OCI-LY7 (cell line): ENCODE data around the gene CREB5. TPM values are rescaled to one million over a fixed set of nuclear protein-coding genes. Genes with fewer than 3 reads are reported as not detected.

Experiments
- BruUV-seq: library from RNA; stranded (reverse); fragments of 400-500 nt; replicated peaks from 2 replicates; lab custom pipeline; 2021; lab: Mats Ljungman, UMichigan
- CTCF ChIA-PET: fragments of 300-600 bp; sonication (Branson Sonifier 250); formaldehyde crosslinking; loops from one replicate; lab custom pipeline; 2022; ENCODE audit warnings: antibody characterized with exemption; ENCODE audit not compliant: unreplicated experiment; lab: Charles Lee
- POLR2A ChIA-PET: fragments of 300-600 bp; sonication (Branson Sonifier 250); formaldehyde crosslinking; loops from one replicate; lab custom pipeline; 2022; ENCODE audit warnings: antibody characterized with exemption; lab: Charles Lee
- DNase-seq: peaks from one replicate; pipeline ENCODE4 v3.0.0-alpha.2; 2015; ENCODE audit warnings: low spot score
- H2AFZ ChIP-seq: fragments of 200-600 bp; sonication (generic), shearing (Covaris generic); 2 replicates; pipeline ENCODE4 v1.6.1; 2014; ENCODE audit warnings: mild to moderate bottlenecking, antibody characterized with exemption, low read length, moderate library complexity
- H3K27ac ChIP-seq: fragments of 200-600 bp; sonication (generic); 2 replicates; pipeline ENCODE4 v1.5.1; 2014; ENCODE audit warnings: mixed run types, low read depth, mild to moderate bottlenecking, moderate library complexity, low read length, inconsistent platforms; ENCODE audit not compliant: poor library complexity, severe bottlenecking
- H3K36me3 ChIP-seq: fragments of 200-600 bp; sonication (generic); 2 replicates; pipeline ENCODE4 v1.6.1; 2014; ENCODE audit warnings: mild to moderate bottlenecking, antibody characterized with exemption, low read length, moderate library complexity, mixed read lengths; ENCODE audit not compliant: insufficient read depth
- H3K4me1 ChIP-seq: fragments of 200-600 bp; sonication (generic); 2 replicates; pipeline ENCODE4 v1.5.1; 2014; ENCODE audit warnings: mild to moderate bottlenecking, low read length; ENCODE audit not compliant: insufficient read depth, poor library complexity, severe bottlenecking
- H3K4me2 ChIP-seq: fragments of 200-600 bp; sonication (generic); 2 replicates; pipeline ENCODE4 v1.6.1; 2014; ENCODE audit warnings: mild to moderate bottlenecking, low read length
- H3K4me3 ChIP-seq: fragments of 200-600 bp; sonication (generic); 2 replicates; pipeline ENCODE4 v1.5.1; 2014; ENCODE audit warnings: mild to moderate bottlenecking, low read depth, low read length; ENCODE audit not compliant: poor library complexity, severe bottlenecking
- H3K79me2 ChIP-seq: fragments of 200-600 bp; sonication (generic); 2 replicates; pipeline ENCODE4 v1.6.1; 2016; ENCODE audit warnings: low read depth, mild to moderate bottlenecking, low read length, moderate library complexity, mixed read lengths; ENCODE audit not compliant: insufficient read depth
- H3K9me2 ChIP-seq: fragments of 200-600 bp; sonication (generic); 2 replicates; pipeline ENCODE4 v1.6.1; 2016; ENCODE audit warnings: mild to moderate bottlenecking, low read length, mixed read lengths; ENCODE audit not compliant: insufficient read depth
- H3K9me3 ChIP-seq: fragments of 200-600 bp; sonication (generic); 2 replicates; pipeline ENCODE4 v1.6.1; 2014; ENCODE audit warnings: mild to moderate bottlenecking, mixed run types, low read length, mixed read lengths
- H4K20me1 ChIP-seq: fragments of 200-600 bp; sonication (generic); 2 replicates; pipeline ENCODE4 v1.6.1; 2014; ENCODE audit warnings: mild to moderate bottlenecking, antibody characterized with exemption, low read length, moderate library complexity, mixed read lengths; ENCODE audit not compliant: insufficient read depth
- CTCF ChIP-seq: fragments of 200-600 bp; sonication (generic); conservative IDR thresholded peaks from 2 replicates; pipeline ENCODE4 v1.5.1; 2014; ENCODE audit warnings: mild to moderate bottlenecking, antibody characterized with exemption, low read length, moderate library complexity, mixed read lengths
- EZH2phosphoT487 ChIP-seq: fragments of 200-600 bp; sonication (generic); IDR thresholded peaks from 2 replicates; pipeline ENCODE4 v1.6.1; 2018; ENCODE audit warnings: low read depth, borderline replicate concordance, mild to moderate bottlenecking, mixed run types, antibody characterized with exemption, low read length, moderate library complexity, mixed read lengths
- intact Hi-C: fragments of 100-400 bp; cut with micrococcal nuclease; formaldehyde crosslinking; loops from one replicate; pipeline ENCODE4 v1.10.0; 2022; ENCODE audit not compliant: unreplicated experiment
- total RNA-seq, 2 experiments: library from RNA; depleted of rRNA in 1 of 2; stranded (reverse); fragments of >200 nt in 1 of 2; shearing (Covaris generic) in 1 of 2; gene quantifications; 2 replicates each; pipeline ENCODE4 v1.2.3, GENCODE V29; 2014 to 2022

The CREB5 gene
- total RNA-seq, 2 experiments from 2014 or later, result 2.0 to 13.3 TPM

GRCh38 chr7:28708033-28708951, 296.0 kb downstream of the CREB5 start:
- intact Hi-C loops, result no loop called here
- H3K4me2 ChIP-seq, result no peak overlapping the region
- no peaks in the 10 kb centered on the region for H3K36me3 ChIP-seq
- H4K20me1 ChIP-seq, result no peaks in the 10 kb centered on the region
- H3K9me2 ChIP-seq, result no peaks in the 10 kb centered on the region
- H3K79me2 ChIP-seq, result no peaks in the 10 kb centered on the region
- no peak overlapping the region for H2AFZ ChIP-seq
- no peaks in the 10 kb centered on the region for H3K9me3 ChIP-seq
- H3K27ac ChIP-seq, result no peak overlapping the region
- ChIA-PET POLR2A (interaction anchor here (0.9 kb wide), 1 partner anchor 14 kb away, joined by 4 read pairs; no protein-coding TSS in a partner anchor), CTCF (no interaction called here)
- H3K4me3 ChIP-seq, result no peak overlapping the region
- peaks cover 16% of the 10 kb centered on the region for H3K4me1 ChIP-seq
- TF ChIP-seq EZH2phosphoT487 (no peak), CTCF (no peak)
- BruUV-seq, result no TSS peak
- DNase-seq, result no peak

- no peak overlapping the region for H3K4me3 ChIP-seq
- no peaks in the 10 kb centered on the region for H3K9me3 ChIP-seq
- no peak for DNase-seq
- no peak overlapping the region for H2AFZ ChIP-seq
- no peaks in the 10 kb centered on the region for H3K9me2 ChIP-seq
- no peak for TF ChIP-seq CTCF
- no peak for TF ChIP-seq EZH2phosphoT487
- no peak overlapping the region for H3K27ac ChIP-seq
- no TSS peak for BruUV-seq
- intact Hi-C loops, result no loop called here
- no peaks in the 10 kb centered on the region for H3K36me3 ChIP-seq
- H3K79me2 ChIP-seq, result no peaks in the 10 kb centered on the region
- H4K20me1 ChIP-seq, result no peaks in the 10 kb centered on the region; the same call in 1 of the 2 replicates
- ChIA-PET POLR2A (interaction anchor here (0.7 to 1.4 kb wide), 3 partner anchors 9 to 10 kb away, joined by 3 to 6 read pairs (median 3); no protein-coding TSS in a partner anchor), CTCF (no interaction called here)
- H3K4me1 ChIP-seq, result peaks cover 13% of the 10 kb centered on the region
- no peak overlapping the region for H3K4me2 ChIP-seq
These were observed 297.4 kb downstream of the CREB5 start for GRCh38 chr7:28709748-28710147.
